A549 (cell line): ENCODE measurements around the gene GOLGA7B. TPM values are rescaled to one million over a fixed set of nuclear protein-coding genes. Genes with fewer than 3 reads are reported as not detected.
A peak's percentile ranks its signal among the peaks of the same experiment; 100 is the strongest.

Experiments used
- ATAC-seq, 2 experiments: fragments of 200-7000 bp in 1 of 2; fragments of >200 bp in 1 of 2; cut with Nextera tagmentation in 1 of 2; cut with Tn5 transposase in 1 of 2; 3 replicates each; pipeline versions ENCODE4 v1.8.0 to v1.9.1; 2018 to 2020; ENCODE audit warnings: mild to moderate bottlenecking in 1 of 2, moderate library complexity in 1 of 2
- CTCF ChIA-PET: fragments of 300-600 bp; sonication (Branson Sonifier 250); formaldehyde crosslinking; extraction: SDS; loops from one replicate; lab custom pipeline; 2021; ENCODE audit warnings: antibody characterized with exemption, inconsistent platforms; lab: Yijun Ruan, JAX
- POLR2A ChIA-PET: fragments of 350-600 bp; formaldehyde crosslinking; extraction: SDS; loops from one replicate; lab custom pipeline; 2021; ENCODE audit warnings: antibody characterized with exemption, inconsistent platforms; lab: Yijun Ruan, JAX
- DNase-seq, 2 experiments: peaks; one replicate each; pipeline versions ENCODE4 v3.0.0 to v3.0.0-alpha.2; 2011 to 2016; ENCODE audit warnings: low read depth in 1 of 2, low spot score in 1 of 2
- FAIRE-seq: peaks from 2 replicates; lab custom pipeline; 2011; peaks lifted over from hg19 to GRCh38; lab: Jason Lieb, UNC
- H3K27ac ChIP-seq, 2 experiments: fragments of >200 bp; sonication (Bioruptor Twin); formaldehyde crosslinking; 3 replicates each; pipeline ENCODE4 v1.5.1; 2016 to 2017
- H3K4me1 ChIP-seq: fragments of >200 bp; sonication (Bioruptor Twin); formaldehyde crosslinking; 3 replicates; pipeline ENCODE4 v1.6.1; 2016
- H3K4me2 ChIP-seq: fragments of >200 bp; sonication (Bioruptor Twin); formaldehyde crosslinking; 3 replicates; pipeline ENCODE4 v1.6.1; 2016
- H3K4me3 ChIP-seq: fragments of >200 bp; sonication (Bioruptor Twin); formaldehyde crosslinking; 3 replicates; pipeline ENCODE4 v1.5.1; 2016
- H3K9me3 ChIP-seq: fragments of >200 bp; sonication (Bioruptor Twin); formaldehyde crosslinking; 3 replicates; pipeline ENCODE4 v1.6.1; 2016
- BHLHE40 ChIP-seq: IDR thresholded peaks from 2 replicates; pipeline ENCODE4 v1.6.1; 2012; ENCODE audit warnings: low read depth, low read length, inconsistent platforms
- CEBPB ChIP-seq, 2 experiments: fragments of >200 bp in 1 of 2; sonication (Bioruptor Twin) in 1 of 2; formaldehyde crosslinking in 1 of 2; IDR thresholded peaks; 2 replicates each; pipeline ENCODE4 v1.6.1; 2012 to 2016
- CHD2 ChIP-seq: fragments of 150-350 bp; IDR thresholded peaks from 2 replicates; pipeline ENCODE4 v1.6.1; 2014; ENCODE audit warnings: low read length; ENCODE audit not compliant: partially characterized antibody
- CHD4 ChIP-seq: fragments of 200-600 bp; sonication (generic); IDR thresholded peaks from 2 replicates; pipeline ENCODE4 v1.6.1; 2016; ENCODE audit warnings: antibody characterized with exemption, mild to moderate bottlenecking, borderline replicate concordance
- E2F6 ChIP-seq: IDR thresholded peaks from 2 replicates; pipeline ENCODE4 v1.6.1; 2012; ENCODE audit warnings: low read depth, borderline replicate concordance
- EHF ChIP-seq: fragments of 250-450 bp; sonication (Bioruptor Pico); IDR thresholded peaks from 2 replicates; pipeline ENCODE4 v1.5.0; 2020; ENCODE audit warnings: mild to moderate bottlenecking
- FOSL2 ChIP-seq, 2 experiments: fragments of 450-650 bp in 1 of 2; fragments of >200 bp in 1 of 2; sonication (Bioruptor Twin) in 1 of 2; formaldehyde crosslinking; IDR thresholded peaks; 2 replicates each; pipeline versions ENCODE4 v1.5.0 to v1.6.1; 2016 to 2020; ENCODE audit warnings: mild to moderate bottlenecking in 1 of 2, moderate library complexity in 1 of 2
- HES2 ChIP-seq: fragments of >200 bp; sonication (Bioruptor Twin); formaldehyde crosslinking; IDR thresholded peaks from 2 replicates; pipeline ENCODE4 v1.6.1; 2016
- HOXA7 ChIP-seq: fragments of 250-450 bp; sonication (Bioruptor Pico); IDR thresholded peaks from 2 replicates; pipeline ENCODE4 v1.5.0; 2020; ENCODE audit warnings: mild to moderate bottlenecking, moderate library complexity
- HOXB5 ChIP-seq: fragments of 250-450 bp; sonication (Bioruptor Pico); IDR thresholded peaks from 2 replicates; pipeline ENCODE4 v1.5.0; 2020; ENCODE audit warnings: mild to moderate bottlenecking, moderate library complexity
- JUNB ChIP-seq: fragments of >200 bp; sonication (Bioruptor Twin); formaldehyde crosslinking; IDR thresholded peaks from 2 replicates; pipeline ENCODE4 v1.6.1; 2016
- KDM5A ChIP-seq: fragments of 200-600 bp; sonication (generic); IDR thresholded peaks from 2 replicates; pipeline ENCODE4 v1.6.1; 2016; ENCODE audit warnings: antibody characterized with exemption, mild to moderate bottlenecking
- MAX ChIP-seq: IDR thresholded peaks from 2 replicates; pipeline ENCODE4 v1.6.1; 2012
- MAZ ChIP-seq: fragments of 150-350 bp; IDR thresholded peaks from 2 replicates; pipeline ENCODE4 v1.6.1; 2014; ENCODE audit warnings: antibody characterized with exemption, low read depth, low read length, borderline replicate concordance
- MYC ChIP-seq: IDR thresholded peaks from 2 replicates; pipeline ENCODE4 v1.6.1; 2012; ENCODE audit warnings: mild to moderate bottlenecking, inconsistent platforms, low read length, improper control_type of control experiment, borderline replicate concordance
- PBX3 ChIP-seq: IDR thresholded peaks from 2 replicates; pipeline ENCODE4 v1.6.1; 2012
- PHF8 ChIP-seq: fragments of 200-600 bp; sonication (generic); IDR thresholded peaks from 2 replicates; pipeline ENCODE4 v1.6.1; 2016; ENCODE audit warnings: low read depth, mild to moderate bottlenecking, antibody characterized with exemption, moderate library complexity, borderline replicate concordance
- POLR2AphosphoS2 ChIP-seq: conservative IDR thresholded peaks from 2 replicates; pipeline ENCODE4 v1.6.1; 2012; ENCODE audit warnings: low read length, improper control_type of control experiment, inconsistent platforms
- RCOR1 ChIP-seq: fragments of 150-350 bp; IDR thresholded peaks from 2 replicates; pipeline ENCODE4 v1.6.1; 2014; ENCODE audit warnings: antibody characterized with exemption, low read length, low read depth
- ZC3H11A ChIP-seq: fragments of 450-650 bp; IDR thresholded peaks from 2 replicates; pipeline ENCODE4 v1.6.1; 2014; ENCODE audit warnings: antibody characterized with exemption, mild to moderate bottlenecking
- ZFP36 ChIP-seq: fragments of 450-650 bp; IDR thresholded peaks from 2 replicates; pipeline ENCODE4 v1.6.1; 2014; ENCODE audit warnings: borderline replicate concordance; ENCODE audit not compliant: partially characterized antibody
- WGBS: methylation state at CpG from one replicate; pipeline ENCODE4 v1.1.6; 2017; ENCODE audit errors: missing lambda C conversion rate; 5-methylcytosine and 5-hydroxymethylcytosine counted together
- polyA plus RNA-seq, 4 experiments: library from polyadenylated mRNA; depleted of rRNA in 3 of 4; stranded (reverse); fragments of >200 nt; fragmentation: RNase III in 1 of 4; extraction: RNeasy Plus Mini Kit Qiagen cat#74134 plus additional on column Dnase treatment in 1 of 4; gene quantifications; 2 replicates in 3 of 4; 3 replicates in 1 of 4; pipeline ENCODE4 v1.2.3, GENCODE V29; 2011 to 2017

GOLGA7B gene
- polyA plus RNA-seq, 2 of the 4 experiments (the other 2 are of a cell fraction): 0.62 to 1.5 TPM

GRCh38 chr10:97828721-97829120 is 20.9 kb upstream of the GOLGA7B start:
- ATAC-seq: peak; percentile 26 to 32; a peak in 4 of 6 replicates

GRCh38 chr10:97830064-97830463 is 19.6 kb upstream of the GOLGA7B start:
- WGBS: 45% methylated on average over 3 of the region's 3 CpGs
- TF ChIP-seq PHF8 (no peak), FOSL2 (IDR thresholded peaks at IDR 0.05) (no peak), FOSL2 (CRISPR knock-in tag; IDR thresholded peaks at IDR 0.05) (no peak), E2F6 (no peak), ZFP36 (no peak), POLR2AphosphoS2 (no peak)
- no peak for DNase-seq
- Histone ChIP-seq H3K4me2 (no peak overlapping the region), H3K9me3 (no peaks in the 10 kb centered on the region), H3K4me3 (no peak overlapping the region), H3K27ac (no peak overlapping the region), H3K4me1 (peaks cover 22% of the 10 kb centered on the region)
- CTCF ChIA-PET: interaction anchor here (1.1 to 3.9 kb wide), 3 partner anchors 11 to 39 kb away, joined by 3 to 30 read pairs (median 22); no protein-coding TSS in a partner anchor
- ATAC-seq: no peak
- no peak for FAIRE-seq
- POLR2A ChIA-PET: no interaction called here

More at GRCh38 chr10:97828721-97829120, 20.9 kb upstream of the GOLGA7B start:
- Histone ChIP-seq H3K9me3 (no peaks in the 10 kb centered on the region), H3K4me1 (peaks cover 22% of the 10 kb centered on the region), H3K27ac (peak overlapping the region; percentile 11 to 68; a peak in 3 of 6 replicates), H3K4me2 (peak overlapping the region; percentile 11; the same call in 1 of the 3 replicates)
- CTCF ChIA-PET: interaction anchor here (0.6 to 4.1 kb wide), 8 partner anchors 10 to 1869 kb away, joined by 3 to 29 read pairs (median 4); no protein-coding TSS in a partner anchor
- WGBS: 79% methylated on average over 2 of the region's 2 CpGs
- no peak for TF ChIP-seq RCOR1
- TF ChIP-seq MYC: no peak
- no peak for TF ChIP-seq CHD4
- no peak for TF ChIP-seq KDM5A
- TF ChIP-seq, all 56 proteins: peak for 0
- DNase-seq (no peak), FAIRE-seq (no peak)
- H3K4me3 ChIP-seq: no peak overlapping the region
- POLR2A ChIA-PET: interaction anchor here (1.3 kb wide), 1 partner anchor 61 kb away, joined by 4 read pairs; no protein-coding TSS in a partner anchor

GRCh38 chr10:97831259-97831658 is 18.4 kb upstream of the GOLGA7B start:
- Histone ChIP-seq H3K9me3 (peaks cover 9% of the 10 kb centered on the region; the same call in 2 of the 3 replicates), H3K27ac (no peak overlapping the region), H3K4me3 (no peak overlapping the region)
- CTCF ChIA-PET: interaction anchor here (0.8 to 3.9 kb wide), 7 partner anchors 12 to 210 kb away, joined by 3 to 30 read pairs (median 4); no protein-coding TSS in a partner anchor
- no peak for FAIRE-seq
- 57% methylated on average over 2 of the region's 2 CpGs for WGBS
- no peak for ATAC-seq
- TF ChIP-seq PBX3 (no peak), MAZ (no peak), HES2 (no peak), BHLHE40 (no peak), ZC3H11A (no peak), POLR2AphosphoS2 (no peak), CEBPB (IDR thresholded peaks at IDR 0.05) (no peak), MAX (no peak), HOXB5 (CRISPR knock-in tag) (no peak), HOXA7 (CRISPR knock-in tag) (no peak), CHD2 (no peak), JUNB (no peak), EHF (CRISPR knock-in tag) (no peak), RCOR1 (no peak)
- TF ChIP-seq, all 56 proteins: peak for 0
- H3K4me2 ChIP-seq: no peak overlapping the region
- POLR2A ChIA-PET: no interaction called here
- H3K4me1 ChIP-seq: peaks cover 22% of the 10 kb centered on the region
- no peak for DNase-seq
